ENCODE results near the gene PLAAT4.
A peak's percentile ranks its signal among the peaks of the same experiment; 100 is the strongest.

PLAAT4 gene

DNA sequence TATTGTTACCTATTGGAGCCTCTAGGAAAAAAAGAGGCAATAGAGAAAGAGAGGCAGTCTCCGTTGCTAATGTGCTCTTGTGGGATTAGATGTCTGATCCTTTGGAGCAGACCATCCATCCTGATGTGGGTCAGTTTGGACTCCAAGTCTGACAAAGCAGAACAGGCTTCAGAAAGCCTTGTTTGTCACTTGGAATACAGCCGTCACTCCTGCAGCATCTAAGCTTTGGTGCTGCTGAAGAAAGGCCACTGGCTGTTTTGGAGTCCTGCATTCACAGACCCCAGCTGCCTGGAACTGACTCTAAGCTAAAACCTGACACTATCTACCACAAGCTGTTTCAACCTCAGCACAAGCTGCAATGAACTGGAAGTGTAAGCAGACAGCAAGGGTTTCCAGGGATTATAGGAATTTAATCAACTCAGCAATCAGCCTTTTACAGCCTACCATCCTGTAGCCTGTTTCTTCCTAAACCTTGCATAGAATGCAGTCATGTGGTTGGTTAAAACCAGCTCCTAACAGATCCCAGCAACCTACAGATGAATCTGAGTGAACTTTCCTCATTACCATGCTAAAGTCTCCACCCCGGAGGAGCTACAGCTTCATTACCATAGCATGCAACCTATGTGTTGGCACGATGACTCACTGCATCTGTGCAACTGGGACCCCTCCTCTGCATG lies 3.7 kb upstream of the PLAAT4 start:
- H3K4me3 ChIP-seq (ENCODE audit: low read length, poor library complexity, severe bottlenecking), result no peak overlapping the region
- no peaks in the 10 kb centered on the region for H3K9me3 ChIP-seq (ENCODE audit: insufficient read depth, low read depth, low read length)
- no peaks in the 10 kb centered on the region for H3F3A ChIP-seq (ENCODE audit: low read depth)
- H4K20me1 ChIP-seq (ENCODE audit: insufficient read depth, low read length, poor library complexity, severe bottlenecking), result no peaks in the 10 kb centered on the region
- H3K9ac ChIP-seq (ENCODE audit: low read depth, low read length, poor library complexity, severe bottlenecking), result peak overlapping the region; percentile 28
- H3K27me3 ChIP-seq (ENCODE audit: insufficient read depth, low read length, poor library complexity, severe bottlenecking), result no peaks in the 10 kb centered on the region
- H3K4me1 ChIP-seq (ENCODE audit: insufficient read depth, low read length, poor library complexity, severe bottlenecking), result peaks cover 87% of the 10 kb centered on the region
- H2AFZ ChIP-seq (ENCODE audit: low read length), result peak overlapping the region; percentile 21; the same call in 1 of the 2 replicates
- H3K4me2 ChIP-seq (ENCODE audit: low read depth, low read length, poor library complexity, severe bottlenecking), result peak overlapping the region; percentile 71
- H3K9me2 ChIP-seq (replicated peaks; ENCODE audit: low read depth, low read length), result no peaks in the 10 kb centered on the region
- no peaks in the 10 kb centered on the region for H3K36me3 ChIP-seq (ENCODE audit: insufficient read depth, low read length)
- TF ChIP-seq EZH2phosphoT487 (IDR thresholded peaks at IDR 0.05; ENCODE audit: borderline replicate concordance) (no peak), CTCF (conservative IDR thresholded peaks at IDR 0.05; ENCODE audit: low read length) (no peak)
- no peaks in the 10 kb centered on the region for H3K79me2 ChIP-seq (ENCODE audit: insufficient read depth, low read length)

- H3K4me1 ChIP-seq (ENCODE audit: insufficient read depth, low read length, poor library complexity, severe bottlenecking), result peaks cover 82% of the 10 kb centered on the region
- H3K9me2 ChIP-seq (replicated peaks; ENCODE audit: low read depth, low read length), result no peaks in the 10 kb centered on the region
- H2AFZ ChIP-seq (ENCODE audit: low read length), result no peak overlapping the region
- no peaks in the 10 kb centered on the region for H3K79me2 ChIP-seq (ENCODE audit: insufficient read depth, low read length)
- H3K9me3 ChIP-seq (ENCODE audit: insufficient read depth, low read depth, low read length), result no peaks in the 10 kb centered on the region
- no peaks in the 10 kb centered on the region for H3K27me3 ChIP-seq (ENCODE audit: insufficient read depth, low read length, poor library complexity, severe bottlenecking)
- no peak overlapping the region for H3K9ac ChIP-seq (ENCODE audit: low read depth, low read length, poor library complexity, severe bottlenecking)
- peak overlapping the region; percentile 14 for H3K4me2 ChIP-seq (ENCODE audit: low read depth, low read length, poor library complexity, severe bottlenecking)
- H4K20me1 ChIP-seq (ENCODE audit: insufficient read depth, low read length, poor library complexity, severe bottlenecking), result no peaks in the 10 kb centered on the region
- H3K4me3 ChIP-seq (ENCODE audit: low read length, poor library complexity, severe bottlenecking), result no peak overlapping the region
- no peak for TF ChIP-seq CTCF (conservative IDR thresholded peaks at IDR 0.05; ENCODE audit: low read length)
- no peak for TF ChIP-seq EZH2phosphoT487 (IDR thresholded peaks at IDR 0.05; ENCODE audit: borderline replicate concordance)
- no peaks in the 10 kb centered on the region for H3F3A ChIP-seq (ENCODE audit: low read depth)
- no peaks in the 10 kb centered on the region for H3K36me3 ChIP-seq (ENCODE audit: insufficient read depth, low read length)
Measured at GRCh38 chr11:63534076-63534475, 2.5 kb upstream of the PLAAT4 start.

GRCh38 chr11:63534895-63535461 lies 1.6 kb upstream of the PLAAT4 start:
- Histone ChIP-seq H3K9me3 (ENCODE audit: insufficient read depth, low read depth, low read length) (no peaks in the 10 kb centered on the region), H3F3A (ENCODE audit: low read depth) (no peaks in the 10 kb centered on the region), H3K36me3 (ENCODE audit: insufficient read depth, low read length) (no peaks in the 10 kb centered on the region), H3K9me2 (replicated peaks; ENCODE audit: low read depth, low read length) (no peaks in the 10 kb centered on the region), H3K4me1 (ENCODE audit: insufficient read depth, low read length, poor library complexity, severe bottlenecking) (peaks cover 74% of the 10 kb centered on the region), H3K79me2 (ENCODE audit: insufficient read depth, low read length) (no peaks in the 10 kb centered on the region), H3K9ac (ENCODE audit: low read depth, low read length, poor library complexity, severe bottlenecking) (peak overlapping the region; percentile 64), H3K4me2 (ENCODE audit: low read depth, low read length, poor library complexity, severe bottlenecking) (peak overlapping the region; percentile 77), H3K27me3 (ENCODE audit: insufficient read depth, low read length, poor library complexity, severe bottlenecking) (no peaks in the 10 kb centered on the region), H2AFZ (ENCODE audit: low read length) (no peak overlapping the region), H3K4me3 (ENCODE audit: low read length, poor library complexity, severe bottlenecking) (no peak overlapping the region), H4K20me1 (ENCODE audit: insufficient read depth, low read length, poor library complexity, severe bottlenecking) (no peaks in the 10 kb centered on the region)
- TF ChIP-seq CTCF (conservative IDR thresholded peaks at IDR 0.05; ENCODE audit: low read length) (no peak), EZH2phosphoT487 (IDR thresholded peaks at IDR 0.05; ENCODE audit: borderline replicate concordance) (no peak)
